K562 (cell line): Measurements from ENCODE around the gene GHRL. TPM values are rescaled to one million over a fixed set of nuclear protein-coding genes. Genes with fewer than 3 reads are reported as not detected.
A peak's percentile ranks its signal among the peaks of the same experiment; 100 is the strongest.

Source experiments
- ATAC-seq: fragments of 200-7000 bp; cut with Tn5 transposase; 3 replicates; pipeline ENCODE4 v1.9.1; 2020; ENCODE audit warnings: moderate library complexity
- BruUV-seq: library from RNA; stranded (reverse); fragments of 400-500 nt; replicated peaks from 2 replicates; lab custom pipeline; 2021; lab: Mats Ljungman, UMichigan
- CTCF ChIA-PET: fragments of 300-600 bp; formaldehyde crosslinking; extraction: SDS; loops from one replicate; lab custom pipeline; 2021; ENCODE audit warnings: low intra/inter-chr PET ratio; lab: Yijun Ruan, JAX
- POLR2A ChIA-PET: fragments of 300-600, 350-650 bp; sonication (Branson Sonifier 250); formaldehyde crosslinking; extraction: SDS; loops from one replicate; lab custom pipeline; 2021; ENCODE audit warnings: antibody characterized with exemption, inconsistent platforms; lab: Yijun Ruan, JAX
- DNase-seq, 4 experiments: peaks; one replicate each; pipeline versions ENCODE4 v3.0.0 to v3.0.0-alpha.2; 2011 to 2018; ENCODE audit warnings: low spot score in 3 of 4, mixed read lengths in 3 of 4; ENCODE audit errors: extremely low read depth in 1 of 4
- FAIRE-seq: peaks from 2 replicates; lab custom pipeline; 2011; peaks lifted over from hg19 to GRCh38; lab: Jason Lieb, UNC
- H2AFZ ChIP-seq: 2 replicates; pipeline ENCODE4 v1.6.0; 2011; ENCODE audit warnings: low read depth, low read length, control low read depth, inconsistent platforms
- H3K27ac ChIP-seq: fragments of 200-600 bp; 3 replicates; pipeline ENCODE4 v1.8.0; 2011; ENCODE audit warnings: low read depth, mild to moderate bottlenecking, control low read depth, inconsistent platforms, low read length, moderate library complexity, mixed read lengths; ENCODE audit errors: extremely low read depth
- H3K27me3 ChIP-seq, 2 experiments: fragments of 300-600 bp in 1 of 2; 2 replicates in 1 of 2; 3 replicates in 1 of 2; pipeline versions ENCODE4 v1.6.0 to v1.8.0; 2011; ENCODE audit warnings: inconsistent platforms in 2 of 2, low read length in 2 of 2, mild to moderate bottlenecking in 1 of 2, mixed read lengths in 1 of 2, moderate library complexity in 1 of 2; ENCODE audit not compliant: control insufficient read depth in 2 of 2, insufficient read depth in 2 of 2
- H3K36me3 ChIP-seq: fragments of 300-600 bp; 3 replicates; pipeline ENCODE4 v1.8.0; 2011; ENCODE audit warnings: mild to moderate bottlenecking, low read length, inconsistent platforms; ENCODE audit not compliant: control insufficient read depth, insufficient read depth
- H3K4me1 ChIP-seq, 2 experiments: fragments of 200-600 bp in 1 of 2; replicated peaks in 1 of 2; 2 replicates in 1 of 2; 3 replicates in 1 of 2; pipeline versions ENCODE4 v1.5.1 to v1.8.0; 2011; ENCODE audit warnings: inconsistent platforms in 2 of 2, low read length in 2 of 2, mild to moderate bottlenecking in 1 of 2, mixed read lengths in 1 of 2, moderate library complexity in 1 of 2; ENCODE audit not compliant: control insufficient read depth in 2 of 2, insufficient read depth in 2 of 2
- H3K4me2 ChIP-seq: 2 replicates; pipeline ENCODE4 v1.6.1; 2011; ENCODE audit warnings: low read length, control low read depth, inconsistent platforms, mixed read lengths; ENCODE audit not compliant: insufficient read depth
- H3K4me3 ChIP-seq: fragments of 200-600 bp; sonication (generic), shearing (Covaris generic); 2 replicates; pipeline ENCODE4 v1.5.1; 2016; ENCODE audit warnings: control low read depth, inconsistent platforms
- H3K79me2 ChIP-seq: fragments of 200-600 bp; 3 replicates; pipeline ENCODE4 v1.8.0; 2011; ENCODE audit warnings: low read length, inconsistent platforms; ENCODE audit not compliant: control insufficient read depth, insufficient read depth
- H3K9ac ChIP-seq, 2 experiments: 2 replicates each; pipeline versions ENCODE4 v1.6.0 to v1.6.1; 2011; ENCODE audit warnings: low read depth in 2 of 2, low read length in 2 of 2, control low read depth in 1 of 2, inconsistent platforms in 1 of 2, mild to moderate bottlenecking in 1 of 2, mixed read lengths in 1 of 2; ENCODE audit not compliant: insufficient read depth in 1 of 2
- H3K9me1 ChIP-seq: one replicate; pipeline ENCODE4 v1.6.0; 2011; ENCODE audit warnings: inconsistent platforms, mild to moderate bottlenecking, low read length, moderate library complexity; ENCODE audit not compliant: control insufficient read depth, insufficient read depth
- H3K9me3 ChIP-seq: replicated peaks from 2 replicates; pipeline ENCODE4 v1.5.1; 2011; ENCODE audit warnings: low read depth, low read length, inconsistent platforms; ENCODE audit not compliant: control insufficient read depth, insufficient read depth
- H4K20me1 ChIP-seq: replicated peaks from 2 replicates; pipeline ENCODE4 v1.6.1; 2011; ENCODE audit warnings: low read length, inconsistent platforms, mixed read lengths; ENCODE audit not compliant: control insufficient read depth, insufficient read depth
- CBFA2T2 ChIP-seq: fragments of 450-650 bp; conservative IDR thresholded peaks from 2 replicates; pipeline ENCODE4 v1.6.1; 2017; ENCODE audit warnings: mild to moderate bottlenecking
- CBFB ChIP-seq: sonication (generic); formaldehyde crosslinking; IDR thresholded peaks from 2 replicates; pipeline ENCODE4 v1.4.0; 2020; ENCODE audit warnings: mild to moderate bottlenecking, missing genetic modification reagents
- EZH2 ChIP-seq: IDR thresholded peaks from 2 replicates; pipeline ENCODE4 v1.6.1; 2012; ENCODE audit warnings: low read depth, mild to moderate bottlenecking, inconsistent platforms, low read length, borderline replicate concordance
- MIER1 ChIP-seq: fragments of 450-650 bp; IDR thresholded peaks from 2 replicates; pipeline ENCODE4 v1.6.1; 2016; ENCODE audit warnings: antibody characterized with exemption, mild to moderate bottlenecking, low read depth
- MYBL2 ChIP-seq, 2 experiments: fragments of 450-650 bp in 1 of 2; sonication (generic) in 1 of 2; formaldehyde crosslinking in 1 of 2; IDR thresholded peaks; 2 replicates each; pipeline versions ENCODE4 v1.6.1 to v1.8.1; 2017 to 2022; ENCODE audit warnings: borderline replicate concordance in 1 of 2, inconsistent platforms in 1 of 2, low read depth in 1 of 2, mild to moderate bottlenecking in 1 of 2, missing genetic modification reagents in 1 of 2, moderate library complexity in 1 of 2
- RAD21 ChIP-seq, 2 experiments: fragments of 250-450 bp in 1 of 2; fragments of 450-650 bp in 1 of 2; sonication (Bioruptor Pico) in 1 of 2; formaldehyde crosslinking in 1 of 2; IDR thresholded peaks in 1 of 2; conservative IDR thresholded peaks in 1 of 2; 2 replicates each; pipeline versions ENCODE4 v1.4.0 to v1.8.0; 2020 to 2022; ENCODE audit warnings: mild to moderate bottlenecking in 2 of 2, moderate library complexity in 1 of 2
- WGBS: fragments of 100-300 bp; shearing (Covaris generic); methylation state at CpG from one replicate; pipeline ENCODE4 v1.1.6; 2016; ENCODE audit warnings: low coverage, mixed read lengths; ENCODE audit not compliant: insufficient coverage; ENCODE audit errors: missing lambda C conversion rate; 5-methylcytosine and 5-hydroxymethylcytosine counted together
- in situ Hi-C: fragments of 300-500 bp; cut with MboI; formaldehyde crosslinking; loops from 4 replicates; pipeline ENCODE4 v1.15.0; 2018; ENCODE audit warnings: inconsistent platforms, mixed read lengths
- intact Hi-C: fragments of 100-400 bp; cut with micrococcal nuclease; formaldehyde crosslinking; loops from 2 replicates; pipeline ENCODE4 v1.14.2; 2022
- polyA plus RNA-seq, 8 experiments: library from polyadenylated mRNA; depleted of rRNA in 4 of 8; stranded (reverse) in 5 of 8; unstranded in 3 of 8; fragments of >200 nt; fragmentation: Nextera tagmentation in 2 of 8; fragmentation: Illumina TruSeq in 1 of 8; extraction: Ambion mirVana in 2 of 8; extraction: Trizol in 1 of 8; gene quantifications; 2 replicates each; pipeline versions ENCODE4 v1.2.1 to v1.2.3, GENCODE V29; 2011 to 2014; ENCODE audit warnings: inconsistent platforms in 1 of 8, missing spikeins in 1 of 8
- total RNA-seq, 7 experiments: library from RNA; depleted of rRNA in 6 of 7; stranded (reverse); fragments of >200 nt in 6 of 7; fragmentation: Illumina TruSeq in 2 of 7; extraction: Trizol in 2 of 7; gene quantifications; 2 replicates each; pipeline versions ENCODE4 v1.2.1 to v1.2.3, GENCODE V29; 2011 to 2021; ENCODE audit warnings: low replicate concordance in 1 of 7
- TF ChIP-seq, protein P1 (sequence below): IDR thresholded peaks from 2 replicates; pipeline ENCODE4 v1.6.1; 2011; ENCODE audit warnings: borderline replicate concordance, low read depth, mild to moderate bottlenecking, moderate library complexity, low read length; ENCODE audit not compliant: insufficient read depth, poor library complexity, severe bottlenecking
- TF ChIP-seq, protein P2 (sequence below): fragments of 200-800 bp; sonication (Bioruptor generic); IDR thresholded peaks from 2 replicates; pipeline ENCODE4 v1.6.1; 2017; ENCODE audit warnings: missing genetic modification characterization, missing compliant biosample characterization

The GHRL gene
- total and polyA plus RNA-seq, 9 of the 15 experiments (the other 6 are each of a cell fraction or from before 2014, with no cell fraction given), result 0.08 to 0.29 (median 0.15) TPM; not detected in 5

DNA sequence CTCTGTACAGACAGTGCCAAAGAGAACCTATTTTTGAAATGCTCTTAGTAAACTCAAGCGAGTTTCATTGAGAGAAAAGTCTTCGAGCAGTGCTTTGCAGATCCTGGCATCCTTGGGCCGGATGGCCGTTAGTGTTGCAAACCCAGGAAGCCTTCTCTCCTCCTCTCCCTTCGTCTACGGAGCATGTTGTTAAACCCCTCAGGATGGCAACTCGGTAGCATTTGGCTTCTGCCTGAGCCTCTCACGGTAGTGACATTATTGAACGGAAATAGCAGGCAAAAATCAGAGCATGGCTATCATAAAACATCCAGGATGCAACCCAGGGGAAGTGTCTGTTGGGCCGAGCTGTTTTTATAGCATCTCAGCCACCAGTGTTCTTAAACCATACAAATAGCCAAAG is 34.8 kb upstream of the GHRL start:
- BruUV-seq, result no TSS peak
- in situ Hi-C loops, result no loop called here
- peak; percentile 15 for FAIRE-seq

DNA sequence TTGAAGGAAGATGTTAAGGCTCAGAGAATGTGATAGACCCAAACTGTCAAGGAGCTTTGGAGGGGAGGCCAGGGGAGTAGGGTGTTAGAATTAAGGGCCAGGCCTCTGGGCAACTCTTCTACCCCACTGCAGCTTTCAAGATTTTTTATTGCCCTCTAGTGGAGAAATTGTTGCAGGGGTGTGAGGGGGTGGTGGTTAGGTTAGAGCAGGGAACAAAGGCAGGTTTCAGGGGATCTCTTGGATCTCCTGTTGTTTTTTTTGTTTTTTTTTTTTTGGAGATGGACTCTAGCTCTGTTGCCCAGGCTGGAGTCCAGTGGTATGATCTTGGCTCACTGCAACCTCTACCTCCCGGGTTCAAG is 29.6 kb upstream of the GHRL start:
- BruUV-seq, result no TSS peak
- ChIA-PET POLR2A (interaction anchor here (0.6 to 2.5 kb wide), 4 partner anchors 9 to 355 kb away, joined by 3 to 11 read pairs (median 10); no protein-coding TSS in a partner anchor), CTCF (interaction anchor here (0.7 to 1.0 kb wide), 2 partner anchors 12 to 606 kb away, joined by 3 to 4 read pairs; no protein-coding TSS in a partner anchor)
- no peak overlapping the region for H3K4me3 ChIP-seq
- H3K79me2 ChIP-seq, result peaks cover 39% of the 10 kb centered on the region
- H3K4me1 ChIP-seq, result peaks cover 5% of the 10 kb centered on the region in 2 experiments; a peak in 3 of 5 replicates
- no peaks in the 10 kb centered on the region for H3K9me3 ChIP-seq
- intact Hi-C loops, result loop anchor here (1.0 to 10.0 kb wide), 4 partner anchors 160 to 598 kb away; partner anchors contain the start of genes FANCD2 and IRAK2
- H4K20me1 ChIP-seq, result peaks cover 25% of the 10 kb centered on the region
- DNase-seq, result peak; percentile 59 to 76 (median 72)
- H3K27me3 ChIP-seq, result peaks cover 18 to 30% of the 10 kb centered on the region in 2 experiments; a peak in 4 of 5 replicates
- peaks cover 26% of the 10 kb centered on the region for H3K36me3 ChIP-seq
- H2AFZ ChIP-seq, result peak overlapping the region; percentile 57
- FAIRE-seq, result peak; percentile 77
- WGBS, result 17% methylated on average over 1 of the region's 1 CpG
- ATAC-seq, result peak; percentile 76
- in situ Hi-C loops, result loop anchor here (25.0 kb wide), 1 partner anchor 810 kb away; no protein-coding TSS in a partner anchor
- H3K4me2 ChIP-seq, result no peak overlapping the region
- peak overlapping the region in 1 of 2 experiments; percentile 53; a peak in 1 of 4 replicates for H3K9ac ChIP-seq
- peaks cover 9% of the 10 kb centered on the region for H3K9me1 ChIP-seq
- no peak overlapping the region; the same call in 2 of the 3 replicates for H3K27ac ChIP-seq
- TF ChIP-seq MYBL2 (IDR thresholded peaks at IDR 0.05; ENCODE audit: low read depth) (no peak), MYBL2 (CRISPR knock-in tag; IDR thresholded peaks at IDR 0.05; ENCODE audit: borderline replicate concordance) (no peak), MIER1 (no peak), CBFB (CRISPR knock-in tag) (no peak), RAD21 (CRISPR knock-in tag; conservative IDR thresholded peaks at IDR 0.05 in 1 of 2, IDR thresholded peaks at IDR 0.05 in 1 of 2) (peak; percentile 36 to 74)
- TF ChIP-seq, protein P1, sequence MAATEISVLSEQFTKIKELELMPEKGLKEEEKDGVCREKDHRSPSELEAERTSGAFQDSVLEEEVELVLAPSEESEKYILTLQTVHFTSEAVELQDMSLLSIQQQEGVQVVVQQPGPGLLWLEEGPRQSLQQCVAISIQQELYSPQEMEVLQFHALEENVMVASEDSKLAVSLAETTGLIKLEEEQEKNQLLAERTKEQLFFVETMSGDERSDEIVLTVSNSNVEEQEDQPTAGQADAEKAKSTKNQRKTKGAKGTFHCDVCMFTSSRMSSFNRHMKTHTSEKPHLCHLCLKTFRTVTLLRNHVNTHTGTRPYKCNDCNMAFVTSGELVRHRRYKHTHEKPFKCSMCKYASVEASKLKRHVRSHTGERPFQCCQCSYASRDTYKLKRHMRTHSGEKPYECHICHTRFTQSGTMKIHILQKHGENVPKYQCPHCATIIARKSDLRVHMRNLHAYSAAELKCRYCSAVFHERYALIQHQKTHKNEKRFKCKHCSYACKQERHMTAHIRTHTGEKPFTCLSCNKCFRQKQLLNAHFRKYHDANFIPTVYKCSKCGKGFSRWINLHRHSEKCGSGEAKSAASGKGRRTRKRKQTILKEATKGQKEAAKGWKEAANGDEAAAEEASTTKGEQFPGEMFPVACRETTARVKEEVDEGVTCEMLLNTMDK, result peak; percentile 42
- TF ChIP-seq, protein P2, sequence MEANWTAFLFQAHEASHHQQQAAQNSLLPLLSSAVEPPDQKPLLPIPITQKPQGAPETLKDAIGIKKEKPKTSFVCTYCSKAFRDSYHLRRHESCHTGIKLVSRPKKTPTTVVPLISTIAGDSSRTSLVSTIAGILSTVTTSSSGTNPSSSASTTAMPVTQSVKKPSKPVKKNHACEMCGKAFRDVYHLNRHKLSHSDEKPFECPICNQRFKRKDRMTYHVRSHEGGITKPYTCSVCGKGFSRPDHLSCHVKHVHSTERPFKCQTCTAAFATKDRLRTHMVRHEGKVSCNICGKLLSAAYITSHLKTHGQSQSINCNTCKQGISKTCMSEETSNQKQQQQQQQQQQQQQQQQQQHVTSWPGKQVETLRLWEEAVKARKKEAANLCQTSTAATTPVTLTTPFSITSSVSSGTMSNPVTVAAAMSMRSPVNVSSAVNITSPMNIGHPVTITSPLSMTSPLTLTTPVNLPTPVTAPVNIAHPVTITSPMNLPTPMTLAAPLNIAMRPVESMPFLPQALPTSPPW, result 0 out of 2 replicates have a peak, but pooled peaks have one; percentile 19

More for the DNA sequence above, 34.8 kb upstream of the GHRL start:
- peaks cover 3% of the 10 kb centered on the region for H3K9me1 ChIP-seq
- POLR2A ChIA-PET, result no interaction called here
- peaks cover 0 to 8% of the 10 kb centered on the region in 2 experiments; a peak in 3 of 5 replicates for H3K4me1 ChIP-seq
- intact Hi-C loops, result loop anchor here (10.0 kb wide), 1 partner anchor 603 kb away; no protein-coding TSS in a partner anchor
- H3K36me3 ChIP-seq, result no peaks in the 10 kb centered on the region
- H3K27me3 ChIP-seq, result peaks cover 67 to 80% of the 10 kb centered on the region in 2 experiments
- H3K9me3 ChIP-seq, result no peaks in the 10 kb centered on the region
- WGBS, result 4% methylated on average over 10 of the region's 10 CpGs
- CTCF ChIA-PET, result interaction anchor here (0.6 kb wide), 1 partner anchor 521 kb away, joined by 3 read pairs; no protein-coding TSS in a partner anchor
- no peak for DNase-seq
- H3K79me2 ChIP-seq, result no peaks in the 10 kb centered on the region
- TF ChIP-seq CBFA2T2 (no peak), EZH2 (peak; percentile 96)
- H4K20me1 ChIP-seq, result no peaks in the 10 kb centered on the region; the same call in none of the 2 replicates
- ATAC-seq, result no peak
- no peak overlapping the region for H3K4me3 ChIP-seq
- H3K9ac ChIP-seq, result no peak overlapping the region
- H2AFZ ChIP-seq, result no peak overlapping the region
- no peak overlapping the region for H3K27ac ChIP-seq
- no peak overlapping the region for H3K4me2 ChIP-seq
